Cardiac muscle cell (in vitro differentiated cells and primary cell): ENCODE data around the gene MAGT1. TPM values are rescaled to one million over a fixed set of nuclear protein-coding genes. Genes with fewer than 3 reads are reported as not detected.
"Not testable (repeated sequence)": the region's sequence is repeated elsewhere in the genome, so short reads cannot be mapped to it uniquely, and the experiment has no call there.

ENCODE experiments used
- DNase-seq, 2 donors: peaks; one replicate each; pipeline versions ENCODE4 v3.0.0 to v3.0.0-alpha.2; 2010 to 2017; ENCODE audit warnings: low read depth in 1 of 2, low spot score in 1 of 2
- H3K27ac ChIP-seq: fragments of 200-600 bp; sonication (generic); 2 replicates; pipeline ENCODE4 v1.5.1; 2016
- H3K27me3 ChIP-seq: fragments of 200-600 bp; sonication (generic); 2 replicates; pipeline ENCODE4 v1.6.0; 2016; ENCODE audit warnings: control low read depth
- H3K36me3 ChIP-seq: fragments of 200-600 bp; sonication (generic); 2 replicates; pipeline ENCODE4 v1.5.1; 2016; ENCODE audit warnings: control low read depth
- H3K4me1 ChIP-seq: fragments of 200-600 bp; sonication (generic); 2 replicates; pipeline ENCODE4 v1.8.1; 2017; ENCODE audit warnings: low read depth, mild to moderate bottlenecking, mixed run types
- H3K4me3 ChIP-seq: fragments of 200-600 bp; sonication (generic); 2 replicates; pipeline ENCODE4 v1.5.1; 2016; ENCODE audit warnings: mild to moderate bottlenecking
- H3K9me3 ChIP-seq: fragments of 200-600 bp; sonication (generic); 2 replicates; pipeline ENCODE4 v1.5.1; 2017; ENCODE audit warnings: low read depth, mild to moderate bottlenecking, control low read depth
- polyA plus RNA-seq: library from polyadenylated mRNA; unstranded; fragments of >200 nt; fragmentation: Nextera tagmentation; extraction: Ambion mirVana; gene quantifications from 2 replicates; pipeline ENCODE4 v1.2.1, GENCODE V29; 2016
- total RNA-seq: library from RNA; depleted of rRNA; stranded (reverse); fragments of >200 nt; gene quantifications from 2 replicates; pipeline ENCODE4 v1.2.3, GENCODE V29; 2016
- TF ChIP-seq, protein P1 (sequence below): IDR thresholded peaks from 2 replicates; pipeline ENCODE4 v1.5.1; 2012; ENCODE audit warnings: low read depth, mild to moderate bottlenecking, low read length

The MAGT1 gene
- 39.1 and 57.3 TPM in 2 replicates for total RNA-seq
- polyA plus RNA-seq: 53.6 and 54.3 TPM in 2 replicates

DNA sequence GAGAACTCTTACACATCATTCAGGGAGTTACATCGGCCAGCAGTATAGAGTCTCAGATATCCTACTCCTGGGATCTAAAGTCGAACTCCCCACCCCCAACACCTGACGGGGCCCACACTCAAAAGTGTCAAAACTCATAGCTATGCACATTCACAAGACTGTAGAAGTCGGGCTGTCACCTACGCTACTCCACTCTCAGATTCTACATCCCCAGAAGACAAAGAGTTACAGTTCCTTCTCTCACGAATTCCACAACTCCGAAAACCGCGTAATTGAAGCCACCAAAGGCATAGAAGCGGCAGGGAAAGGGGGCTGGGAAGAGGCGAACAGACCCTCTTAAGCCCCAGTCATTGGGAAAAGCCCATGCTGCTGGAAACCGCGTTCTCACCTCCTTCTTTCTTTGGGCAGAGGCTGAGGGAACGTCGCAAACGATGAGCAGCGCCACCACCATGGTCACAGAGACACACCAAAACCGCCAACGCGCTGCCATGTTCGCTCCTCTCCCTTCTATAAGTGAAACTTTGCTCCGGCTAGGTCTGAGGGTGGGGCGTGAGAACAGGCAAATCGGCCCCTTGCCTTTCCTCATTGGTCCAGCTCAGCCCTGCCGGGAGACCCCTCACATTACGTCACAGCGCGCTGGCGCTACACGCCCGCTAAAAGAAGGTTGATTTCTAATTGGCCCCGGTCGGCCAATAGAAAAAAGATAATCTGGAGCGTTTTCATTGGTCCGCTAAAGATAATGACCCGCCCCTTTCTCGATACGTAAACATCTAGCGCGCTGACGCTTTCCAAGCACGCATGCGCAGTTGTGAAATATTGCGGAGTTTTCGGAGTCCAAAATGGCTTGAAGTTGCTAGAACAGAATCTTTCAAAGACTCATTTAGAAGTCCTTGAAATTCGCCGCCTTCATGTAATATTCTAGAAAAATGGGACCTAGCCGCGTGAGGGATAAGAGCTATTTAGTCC lies at the start of gene MAGT1:
MAGT1 (minus strand) TSS at position 515 of the 966 bp plus-strand sequence; CDS start at position 490, 25 bp downstream.
- Histone ChIP-seq H3K36me3 (no peaks in the 10 kb centered on the region), H3K4me1 (no peaks in the 10 kb centered on the region)
- TF ChIP-seq, protein P1, sequence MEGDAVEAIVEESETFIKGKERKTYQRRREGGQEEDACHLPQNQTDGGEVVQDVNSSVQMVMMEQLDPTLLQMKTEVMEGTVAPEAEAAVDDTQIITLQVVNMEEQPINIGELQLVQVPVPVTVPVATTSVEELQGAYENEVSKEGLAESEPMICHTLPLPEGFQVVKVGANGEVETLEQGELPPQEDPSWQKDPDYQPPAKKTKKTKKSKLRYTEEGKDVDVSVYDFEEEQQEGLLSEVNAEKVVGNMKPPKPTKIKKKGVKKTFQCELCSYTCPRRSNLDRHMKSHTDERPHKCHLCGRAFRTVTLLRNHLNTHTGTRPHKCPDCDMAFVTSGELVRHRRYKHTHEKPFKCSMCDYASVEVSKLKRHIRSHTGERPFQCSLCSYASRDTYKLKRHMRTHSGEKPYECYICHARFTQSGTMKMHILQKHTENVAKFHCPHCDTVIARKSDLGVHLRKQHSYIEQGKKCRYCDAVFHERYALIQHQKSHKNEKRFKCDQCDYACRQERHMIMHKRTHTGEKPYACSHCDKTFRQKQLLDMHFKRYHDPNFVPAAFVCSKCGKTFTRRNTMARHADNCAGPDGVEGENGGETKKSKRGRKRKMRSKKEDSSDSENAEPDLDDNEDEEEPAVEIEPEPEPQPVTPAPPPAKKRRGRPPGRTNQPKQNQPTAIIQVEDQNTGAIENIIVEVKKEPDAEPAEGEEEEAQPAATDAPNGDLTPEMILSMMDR: no peak

DNA sequence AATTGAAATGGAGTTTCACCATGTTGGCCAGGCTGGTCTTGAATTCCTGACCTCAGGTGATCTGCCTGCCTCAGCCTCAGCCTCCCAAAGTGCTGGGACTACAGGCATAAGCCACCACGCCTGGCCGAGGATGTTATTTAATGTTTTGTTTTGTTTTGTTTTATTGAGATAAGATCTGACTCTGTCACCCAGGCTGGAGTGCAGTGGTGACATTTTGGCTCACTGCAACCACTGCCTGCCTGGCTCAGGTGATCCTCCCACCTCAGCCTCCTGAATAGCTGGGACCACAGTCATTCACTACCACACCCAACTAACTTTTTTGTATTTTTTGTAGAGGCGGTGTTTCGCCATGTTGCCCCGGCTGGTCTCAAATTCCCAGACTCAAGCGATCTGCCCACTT lies 49.8 kb upstream of the MAGT1 start:
- DNase-seq, H3K4me1 ChIP-seq, H3K9me3 ChIP-seq, H3K27ac ChIP-seq, H3K4me3 ChIP-seq, H3K27me3 ChIP-seq, H3K36me3 ChIP-seq: not testable (repeated sequence)

More for the DNA sequence above, at the start of gene MAGT1:
- no peaks in the 10 kb centered on the region for H3K9me3 ChIP-seq
- H3K4me3 ChIP-seq: peak within 1 kb of the TSS; percentile 79
- DNase-seq: peak; percentile 94 to 97
- peak within 1 kb of the TSS; percentile 98 for H3K27ac ChIP-seq
- H3K27me3 ChIP-seq: no peaks in the 10 kb centered on the region

DNA sequence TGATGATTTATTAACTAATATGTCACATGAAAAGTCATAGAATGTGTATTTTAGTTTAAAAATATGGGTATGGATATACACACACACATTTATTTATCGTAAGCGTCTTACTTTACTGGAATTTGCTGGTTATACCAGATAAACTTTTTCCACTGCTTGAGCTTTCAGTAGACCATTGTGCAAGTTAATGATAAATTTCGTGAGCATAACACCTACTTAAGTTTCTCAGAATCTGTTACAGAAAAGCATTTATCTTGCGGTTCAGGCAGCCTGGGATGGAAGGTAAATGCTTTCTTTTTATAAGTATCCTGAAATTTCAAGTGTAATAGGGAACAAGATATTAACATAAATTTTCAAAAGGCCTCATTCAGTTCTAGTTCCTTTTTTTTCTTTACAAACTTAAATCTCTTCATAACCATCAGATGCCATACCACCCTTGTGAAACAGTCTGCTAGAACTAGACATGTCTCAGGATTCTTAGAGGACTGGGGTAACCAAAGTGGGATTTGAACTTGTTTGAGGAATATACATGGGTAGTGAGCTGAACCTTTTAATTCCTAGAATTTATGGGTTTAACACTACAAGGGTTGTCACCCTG lies 42.9 kb upstream of the MAGT1 start:
- TF ChIP-seq, protein P1: no peak
- Histone ChIP-seq H3K9me3 (no peaks in the 10 kb centered on the region), H3K36me3 (no peaks in the 10 kb centered on the region), H3K4me3 (no peak overlapping the region), H3K27me3 (no peaks in the 10 kb centered on the region), H3K27ac (no peak overlapping the region), H3K4me1 (no peaks in the 10 kb centered on the region)
- no peak for DNase-seq

DNA sequence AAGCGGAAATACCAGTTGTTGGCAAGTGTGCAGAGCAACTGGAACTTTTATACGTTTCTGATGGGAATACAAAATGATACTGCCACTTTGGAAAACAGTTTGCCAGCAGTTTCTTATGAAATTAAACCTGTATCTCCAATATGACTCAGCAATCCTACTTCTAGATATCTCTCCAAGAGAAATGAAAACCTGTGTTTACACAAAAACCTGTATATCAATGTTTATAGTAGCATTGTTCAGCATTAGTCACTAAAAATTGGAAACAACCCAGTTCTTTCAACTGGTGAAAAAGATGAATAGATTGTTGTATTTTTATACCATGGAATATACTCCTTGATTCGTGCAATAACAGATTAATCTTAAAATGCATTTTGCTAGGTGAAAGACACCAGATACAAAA lies 42.1 kb upstream of the MAGT1 start:
- Histone ChIP-seq H3K4me3 (no peak overlapping the region), H3K27ac (no peak overlapping the region), H3K4me1 (no peaks in the 10 kb centered on the region), H3K36me3 (no peaks in the 10 kb centered on the region), H3K27me3 (no peaks in the 10 kb centered on the region), H3K9me3 (no peaks in the 10 kb centered on the region)
- TF ChIP-seq, protein P1: no peak
- peak in 1 of 2 donors; percentile 12 for DNase-seq

DNA sequence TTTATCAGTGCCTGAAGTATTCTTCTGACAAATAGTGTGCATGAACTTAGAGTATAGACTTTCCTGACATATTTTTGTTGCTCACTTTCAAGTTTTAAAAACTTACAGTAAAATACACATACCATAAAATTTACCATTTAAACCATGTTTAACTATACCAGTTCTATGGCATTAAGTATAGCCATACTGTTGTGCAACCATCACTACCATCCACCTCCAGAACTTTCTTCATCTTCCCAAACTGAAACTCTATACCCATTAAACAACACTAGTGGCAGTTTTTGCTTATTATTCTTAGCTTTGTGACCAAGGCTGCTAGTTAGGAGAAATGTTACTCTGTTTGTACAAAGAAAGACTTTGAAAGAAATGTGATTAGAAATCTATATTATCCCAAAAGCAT lies 41.1 kb upstream of the MAGT1 start:
- H3K36me3 ChIP-seq: no peaks in the 10 kb centered on the region
- H3K4me1 ChIP-seq: no peaks in the 10 kb centered on the region
- no peaks in the 10 kb centered on the region for H3K9me3 ChIP-seq
- H3K27ac ChIP-seq: no peak overlapping the region
- H3K4me3 ChIP-seq: no peak overlapping the region
- TF ChIP-seq, protein P1: no peak
- no peak for DNase-seq
- no peaks in the 10 kb centered on the region for H3K27me3 ChIP-seq

DNA sequence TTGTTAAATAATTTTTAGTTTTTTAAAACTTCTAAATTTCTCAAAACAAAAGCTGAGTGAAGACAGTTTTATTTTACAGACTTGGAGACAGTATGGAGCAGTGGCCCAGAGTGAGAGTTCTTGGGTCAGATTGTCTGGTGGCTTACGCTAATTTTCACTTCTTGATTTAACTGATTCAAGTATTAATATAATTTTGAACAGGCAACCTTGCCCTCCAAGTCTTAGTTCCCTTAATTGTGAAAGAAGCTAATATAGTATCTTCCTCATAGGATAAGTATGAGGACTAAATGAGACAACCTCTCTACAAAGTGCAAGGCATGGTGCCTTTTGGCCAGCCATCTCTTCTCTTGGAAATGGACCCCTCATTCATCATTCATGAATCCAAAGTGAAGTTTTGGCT lies 40.7 kb upstream of the MAGT1 start:
- Histone ChIP-seq H3K36me3 (no peaks in the 10 kb centered on the region), H3K27me3 (no peaks in the 10 kb centered on the region), H3K4me3 (no peak overlapping the region), H3K27ac (no peak overlapping the region), H3K4me1 (no peaks in the 10 kb centered on the region), H3K9me3 (no peaks in the 10 kb centered on the region)
- TF ChIP-seq, protein P1: no peak
- DNase-seq: no peak
